Effector CD4-positive, alpha-beta T cell (primary cell): Measurements from ENCODE around the gene WBP2.
"Not testable (repeated sequence)": the region's sequence is repeated elsewhere in the genome, so short reads cannot be mapped to it uniquely, and the experiment has no call there.

ENCODE experiments used
- DNase-seq: peaks from one replicate; pipeline ENCODE4 v3.0.0-alpha.2; 2020

The WBP2 gene

GRCh38 chr17:75888484-75888883 is 33.3 kb upstream of the WBP2 start:
- DNase-seq = no peak

DNA sequence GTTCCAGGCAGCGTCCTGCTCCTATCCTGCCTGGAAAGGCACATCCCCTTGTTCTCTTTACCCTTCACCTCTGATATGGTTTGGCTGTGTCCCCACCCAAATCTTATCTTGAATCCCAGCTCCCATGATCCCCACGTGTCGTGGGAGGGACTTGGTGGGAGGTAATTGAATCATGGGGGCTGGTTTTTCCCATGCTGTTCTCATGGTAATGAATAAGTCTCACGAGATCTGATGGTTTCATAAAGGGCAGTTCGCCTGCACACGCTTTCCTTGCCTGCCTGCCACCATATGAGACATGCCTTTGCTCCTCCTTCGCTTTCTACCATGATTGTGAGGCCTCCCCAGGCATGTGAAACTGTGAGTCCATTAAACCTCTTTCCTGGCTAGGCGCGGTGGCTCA is 30.7 kb upstream of the WBP2 start:
- not testable (repeated sequence) for DNase-seq

- no peak for DNase-seq
Measured at GRCh38 chr17:75885431-75885830, 30.3 kb upstream of the WBP2 start.

DNA sequence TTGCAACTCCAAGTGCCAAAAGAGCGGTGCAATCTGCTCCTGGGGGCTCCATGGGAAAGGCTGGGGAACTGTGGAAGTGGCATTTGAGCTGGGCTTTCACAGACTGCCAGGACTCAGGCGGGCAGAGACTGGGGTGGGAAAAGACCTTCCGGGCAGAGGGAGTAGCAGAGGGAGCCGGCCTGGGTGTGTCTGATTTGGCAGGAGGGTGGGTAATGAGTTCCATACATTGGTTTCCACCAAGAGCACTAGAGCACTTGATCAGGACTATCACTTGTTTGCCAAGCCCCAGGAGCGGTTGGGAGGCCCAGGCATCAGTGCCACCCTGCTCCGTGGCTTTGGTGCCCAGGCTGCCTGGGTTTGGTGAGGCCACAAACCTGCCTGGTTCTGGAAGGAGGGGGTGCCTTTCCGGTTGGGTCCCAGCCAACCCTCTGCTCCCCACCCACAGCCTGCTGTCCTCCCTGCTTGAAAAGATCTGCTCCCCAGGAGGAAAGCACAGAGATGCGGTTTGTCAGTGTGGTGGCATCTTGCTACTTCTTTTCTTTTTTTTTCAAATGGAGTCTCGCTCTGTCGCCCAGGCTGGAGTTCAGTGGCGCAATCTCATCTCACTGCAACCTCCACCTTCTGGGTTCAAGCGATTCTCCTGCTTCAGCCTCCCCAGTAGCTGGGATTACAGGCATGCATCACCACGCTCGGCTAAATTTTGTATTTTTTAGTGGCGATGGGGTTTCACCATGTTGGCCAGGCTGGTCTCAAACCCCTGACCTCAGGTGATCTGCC is 26.7 kb upstream of the WBP2 start:
- DNase-seq = no peak

- DNase-seq = no peak
Measured at GRCh38 chr17:75880266-75880665, 25.1 kb upstream of the WBP2 start.

DNA sequence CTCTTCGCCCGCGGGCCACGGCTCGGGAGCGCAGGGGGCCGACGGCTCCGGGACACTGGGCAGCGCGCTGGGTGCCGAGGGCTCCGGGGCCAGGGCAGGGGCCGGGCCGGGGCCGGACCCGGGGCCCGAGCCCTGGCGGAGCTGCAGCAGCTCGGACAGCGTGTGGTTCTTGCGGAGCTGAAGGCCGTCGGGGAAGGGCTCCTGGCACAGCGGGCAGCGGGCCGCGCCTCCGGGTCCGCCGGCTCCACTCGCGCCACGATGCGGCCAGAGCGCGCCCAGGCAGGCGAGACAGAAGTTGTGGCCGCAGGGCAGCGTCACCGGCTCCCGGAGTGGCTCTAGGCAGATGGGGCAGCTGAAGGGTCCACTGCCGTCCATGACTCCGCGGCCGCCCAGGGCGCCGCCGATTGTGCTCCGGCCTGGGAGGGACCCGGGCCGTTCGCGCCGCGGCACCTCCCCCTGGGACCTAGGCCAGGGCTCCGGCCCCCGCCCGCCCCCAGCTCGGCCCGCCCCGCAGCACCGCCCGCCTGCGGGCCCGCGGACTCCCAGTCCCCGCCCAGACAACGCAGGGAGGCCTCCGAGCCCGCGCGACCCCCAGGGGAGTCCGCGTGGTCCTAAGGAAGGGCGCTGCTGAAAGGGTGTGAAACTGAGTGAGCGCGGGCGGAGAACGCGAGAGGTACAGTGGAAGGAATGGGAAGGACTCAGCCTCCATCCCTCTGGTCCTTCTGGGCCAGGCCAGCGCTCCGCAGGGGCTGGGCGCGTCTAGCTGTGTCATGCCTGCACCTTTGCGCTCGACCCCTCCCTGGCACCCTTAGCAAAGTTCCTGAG is 23.3 kb upstream of the WBP2 start, which contains the start of gene TRIM47:
TSS of gene TRIM47 (minus strand) at position 408 of the 825 bp plus-strand sequence. CDS start at position 375, 33 bp downstream.
- no peak for DNase-seq

DNA sequence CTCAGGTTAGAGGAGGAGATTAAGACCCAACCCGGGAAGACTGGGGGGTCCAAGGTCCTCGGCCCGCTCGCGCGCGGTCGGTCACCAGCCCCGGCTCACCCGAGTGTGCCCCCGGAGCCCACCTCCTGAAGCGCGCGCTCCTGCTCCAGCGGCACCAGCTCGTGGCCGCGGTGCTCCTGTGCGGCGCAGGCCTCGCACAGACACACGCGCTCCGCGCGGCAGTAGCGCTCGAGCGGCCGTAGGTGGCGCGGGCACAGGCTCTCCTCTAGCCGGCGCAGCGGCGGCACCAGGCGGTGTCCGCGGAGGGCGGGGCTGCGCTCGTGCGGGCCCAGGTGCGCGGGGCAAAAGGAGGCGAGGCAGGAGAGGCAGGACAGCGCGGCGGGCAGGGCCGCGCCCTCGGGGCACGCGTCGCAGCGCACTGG is 22.6 kb upstream of the WBP2 start:
- DNase-seq = peak; percentile 59

DNA sequence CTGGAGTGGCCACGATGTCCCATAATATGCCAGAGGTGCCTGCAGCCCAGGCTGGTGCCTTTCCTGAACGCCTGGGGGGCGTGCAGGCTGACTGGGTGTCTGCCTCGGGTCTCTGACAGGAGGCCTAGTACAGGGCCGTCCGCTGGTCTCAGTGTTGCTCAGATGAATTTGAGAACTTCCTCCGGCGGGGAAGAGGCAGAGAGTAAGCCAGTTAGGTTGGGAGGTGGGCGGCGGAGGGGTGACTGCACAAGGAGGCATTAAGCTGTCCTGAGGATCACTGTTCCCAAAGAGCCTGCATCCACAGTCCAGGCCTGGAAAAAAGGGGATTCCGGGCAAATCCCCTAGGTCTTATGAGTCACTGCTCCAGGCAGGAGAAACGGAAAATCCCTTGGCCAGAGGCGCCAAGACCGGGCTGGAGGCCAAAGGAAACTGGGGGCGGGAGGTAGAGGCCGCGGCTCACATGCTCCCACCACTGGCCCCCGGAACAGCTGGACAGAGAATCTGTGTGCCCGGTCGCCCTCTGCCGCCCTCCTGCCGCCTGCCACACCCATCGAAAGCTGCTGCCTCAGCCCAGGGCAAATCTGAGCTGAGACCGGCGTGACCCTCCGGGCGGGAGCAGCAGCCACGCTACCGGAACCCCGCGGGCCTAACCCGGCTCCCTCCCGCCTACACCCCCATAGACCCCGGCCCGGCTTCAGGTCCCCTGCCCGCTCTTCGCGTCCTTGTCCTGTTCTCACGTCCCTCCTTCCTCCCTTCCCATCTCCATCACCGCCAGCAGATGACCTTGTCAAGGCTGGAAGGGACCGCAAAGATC is 22.0 kb upstream of the WBP2 start:
- DNase-seq = no peak

DNA sequence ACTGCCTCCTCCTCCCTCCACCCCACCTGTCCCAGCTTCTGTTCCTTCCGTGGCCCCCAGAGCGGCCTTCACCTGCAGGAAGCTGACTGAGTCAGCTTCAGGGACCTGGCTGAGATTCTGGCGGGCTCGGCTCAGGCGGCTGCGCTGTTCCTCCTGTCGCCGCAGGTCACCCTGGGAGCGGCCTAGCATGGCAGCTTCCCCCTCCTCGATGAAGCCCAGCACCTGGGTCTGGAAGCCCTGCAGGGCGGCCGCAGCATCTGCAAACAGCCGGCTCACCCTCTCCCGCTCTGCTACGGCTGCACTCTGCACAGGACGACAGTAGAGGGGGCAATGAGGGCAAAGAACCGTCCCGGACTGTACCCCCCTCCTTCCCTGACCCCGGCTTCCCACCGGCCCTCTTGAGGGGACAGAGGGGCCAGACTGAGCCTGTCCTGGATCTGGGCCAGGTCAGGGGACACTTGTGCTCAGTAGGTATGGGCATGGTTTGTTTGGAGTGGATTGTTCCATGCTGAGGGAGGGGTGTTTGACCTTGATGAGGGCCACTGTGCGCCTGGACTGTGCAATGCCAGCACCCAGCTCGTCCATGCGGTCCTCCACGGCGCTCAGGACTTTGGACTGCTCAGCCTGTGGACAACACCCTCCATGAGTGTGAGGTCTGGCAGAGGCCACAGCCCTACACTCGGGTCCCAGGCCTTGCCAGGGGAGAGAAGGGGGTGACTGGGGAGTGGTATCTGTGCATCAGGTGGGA is 21.2 kb upstream of the WBP2 start:
- peak; percentile 73 for DNase-seq

- no peak for DNase-seq
Measured at GRCh38 chr17:75875940-75876189, 20.7 kb upstream of the WBP2 start.

DNA sequence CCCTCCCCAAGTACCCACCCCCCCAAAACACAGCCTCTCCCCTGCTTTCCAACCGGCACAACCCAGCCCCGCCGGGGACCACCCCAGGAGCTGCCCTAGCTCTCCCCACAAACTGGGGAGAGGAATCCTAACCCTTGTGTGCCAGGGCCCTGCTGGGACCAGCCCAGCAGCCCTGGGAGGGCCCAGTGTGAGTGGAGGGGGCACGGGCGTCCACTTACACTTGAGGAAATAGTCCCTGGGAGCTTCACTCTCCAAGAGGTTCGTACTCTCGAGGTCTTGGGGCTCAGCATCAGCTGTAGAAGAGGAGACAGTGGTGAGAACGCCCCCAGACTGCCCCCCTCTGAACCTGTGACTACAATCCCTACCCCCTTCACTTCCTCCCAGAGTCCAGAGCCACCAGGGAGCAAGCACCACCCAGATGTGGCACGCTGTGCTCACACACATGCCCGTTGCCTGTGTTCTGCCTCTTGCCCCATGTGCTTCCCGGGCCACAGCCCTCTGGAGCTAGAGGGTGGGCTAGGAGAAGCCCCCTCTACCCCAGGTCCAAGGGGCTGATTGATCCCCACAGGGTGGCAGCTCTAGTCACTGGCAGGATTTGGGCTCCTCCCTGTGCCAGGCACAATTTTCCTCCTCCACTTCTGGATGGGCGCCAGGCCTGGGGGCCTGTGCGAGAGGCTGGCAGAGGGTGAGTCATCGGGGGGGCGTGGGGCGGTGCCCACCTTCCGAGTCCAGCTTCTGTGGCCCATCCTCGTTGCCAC is 20.2 kb upstream of the WBP2 start:
- DNase-seq = no peak

GRCh38 chr17:75874323-75875181 is 19.4 kb upstream of the WBP2 start:
- DNase-seq = no peak

DNA sequence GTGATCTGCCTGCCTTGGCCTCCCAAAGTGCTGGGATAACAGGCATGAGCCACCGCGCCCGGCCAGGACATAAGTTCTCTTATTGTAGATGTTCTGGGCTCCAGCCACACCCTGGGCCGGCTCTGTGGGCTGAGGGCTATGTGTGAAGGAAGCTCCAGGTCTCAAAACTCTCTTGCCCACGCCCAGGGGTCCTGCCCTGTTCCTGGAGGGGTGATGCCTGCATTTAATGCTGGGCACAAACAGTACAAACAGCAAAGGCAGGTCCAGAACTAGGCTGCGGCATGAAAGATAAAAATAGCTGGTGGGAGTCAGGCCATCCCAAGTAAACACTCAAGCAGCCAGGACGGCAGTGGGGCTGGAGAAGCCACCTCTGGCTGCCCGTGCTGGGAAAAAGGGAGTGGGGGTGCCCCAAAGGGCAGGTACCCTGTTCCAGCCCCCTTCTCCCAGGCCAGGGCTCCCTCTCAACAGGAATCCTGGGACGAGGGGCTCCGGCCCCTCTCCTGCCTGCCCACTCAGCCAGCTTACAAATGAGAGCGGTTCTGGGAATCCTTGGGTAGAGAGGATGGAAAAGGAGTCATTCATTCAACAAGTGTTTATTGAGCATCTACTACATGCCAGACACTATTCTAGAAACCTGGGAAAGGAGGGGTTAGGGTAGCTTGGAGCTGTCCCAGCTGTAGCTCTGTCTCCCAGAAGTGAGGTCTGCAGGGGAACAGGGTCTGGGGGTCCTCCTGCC is 18.6 kb upstream of the WBP2 start:
- no peak for DNase-seq

DNA sequence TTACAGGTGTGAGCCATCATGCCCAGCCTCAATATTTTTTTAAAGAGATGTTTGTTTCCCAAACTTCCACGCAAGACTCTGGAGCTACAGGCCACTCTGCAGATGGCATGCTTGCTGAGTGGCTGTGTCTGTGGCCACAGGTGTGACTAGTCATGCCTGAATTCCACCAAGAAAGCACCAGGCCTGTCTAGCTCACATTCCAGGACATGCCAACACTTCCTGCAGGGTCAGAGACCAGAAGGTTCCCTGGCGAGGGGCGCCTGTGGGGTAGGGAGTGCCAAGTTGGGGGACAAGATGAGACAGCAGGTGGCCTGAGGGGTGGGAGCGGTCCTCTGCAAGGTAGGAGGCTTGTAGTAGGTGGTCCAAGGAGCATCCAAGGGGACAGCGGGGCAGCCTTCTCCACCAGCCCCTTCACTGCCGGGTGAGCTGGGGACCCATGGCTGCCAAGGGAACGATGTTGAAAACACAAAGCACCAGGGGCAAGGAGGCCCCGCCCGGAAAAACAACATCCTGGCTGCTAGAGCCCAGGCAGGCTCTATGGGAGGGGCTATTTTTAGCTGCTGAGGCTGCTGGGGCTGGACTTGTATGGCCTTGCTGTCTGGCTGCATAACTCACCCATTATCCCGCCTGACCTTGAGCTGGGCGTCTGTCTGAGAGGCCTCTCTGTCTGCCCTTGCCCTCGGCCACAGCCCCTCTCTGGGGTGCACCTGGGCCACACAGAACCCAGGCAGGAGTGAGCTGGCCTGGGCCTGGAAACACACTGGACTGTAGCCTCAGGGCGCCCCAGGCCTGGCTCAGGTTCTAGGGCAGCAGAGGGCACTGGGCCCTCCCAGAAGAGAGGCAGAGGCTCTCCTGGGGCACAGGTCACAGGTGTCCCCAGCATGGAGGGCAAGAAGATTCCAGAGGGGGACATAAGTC is 17.6 kb upstream of the WBP2 start:
- DNase-seq = peak; percentile 48

DNA sequence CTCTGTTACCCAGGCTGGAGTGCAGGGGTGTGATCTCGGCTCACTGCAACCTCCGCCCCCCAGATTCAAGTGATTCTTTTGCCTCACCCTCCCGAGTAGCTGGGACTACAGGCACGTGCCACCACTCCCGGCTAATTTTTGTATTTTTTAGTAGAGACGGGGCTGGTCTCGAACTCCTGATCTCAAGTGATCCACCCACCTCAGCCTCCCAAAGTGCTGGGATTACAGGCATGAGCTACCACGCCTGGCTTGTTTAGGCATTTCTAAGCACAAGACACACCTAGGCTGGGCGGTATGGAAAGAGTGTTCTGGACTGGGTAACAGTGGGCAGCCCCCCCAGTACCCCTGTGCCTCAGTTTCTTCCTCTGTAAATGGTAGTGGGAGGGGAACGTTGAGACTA is 15.1 kb upstream of the WBP2 start:
- not testable (repeated sequence) for DNase-seq

DNA sequence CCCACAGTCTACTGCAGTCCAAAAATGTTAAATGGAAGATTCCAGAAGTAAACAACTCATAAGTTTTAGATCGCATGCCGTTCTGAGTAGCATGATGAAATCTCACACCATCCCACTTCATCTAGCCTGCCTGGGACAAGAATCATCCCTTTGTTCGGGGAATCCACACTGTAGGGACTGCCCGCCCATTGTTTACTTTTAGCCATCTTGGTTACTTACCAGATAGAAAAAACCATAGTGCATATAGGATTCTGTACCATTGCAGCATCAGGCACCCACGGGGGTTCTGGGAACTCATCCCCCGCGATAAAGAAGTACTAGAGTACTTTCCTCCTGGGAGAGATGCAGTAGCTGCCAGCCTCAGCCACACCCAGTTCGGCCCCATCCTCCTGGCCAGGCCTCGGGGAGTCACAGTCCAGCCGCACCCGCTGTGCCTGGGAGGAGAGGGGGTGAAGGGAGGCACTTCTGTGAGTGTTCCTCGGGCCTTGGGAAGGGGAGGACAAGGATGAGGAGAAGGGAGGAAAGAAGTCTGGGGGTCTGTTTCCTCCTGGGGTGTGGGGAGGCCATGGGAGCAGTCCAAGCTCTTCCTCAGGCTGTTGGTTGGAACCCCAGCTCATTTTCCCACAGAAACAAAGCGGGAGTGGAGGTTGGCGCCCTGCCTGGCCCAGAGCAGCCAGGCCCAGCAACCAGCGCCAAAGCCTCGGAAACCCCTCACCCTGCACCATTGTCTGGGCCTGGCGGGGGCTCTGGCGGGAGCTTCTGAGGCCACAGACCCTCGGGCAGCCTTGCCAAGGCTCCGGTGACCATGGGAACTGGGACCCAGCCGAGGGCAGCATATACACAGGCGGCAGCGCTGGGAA is 14.4 kb upstream of the WBP2 start:
- DNase-seq = no peak

GRCh38 chr17:75868730-75869281 is 13.7 kb upstream of the WBP2 start:
- DNase-seq = not testable (repeated sequence)
